Hepatocyte (in vitro differentiated cells): ENCODE results near the gene PROKR1. TPM values are rescaled to one million over a fixed set of nuclear protein-coding genes. Genes with fewer than 3 reads are reported as not detected.

Experiments used
- DNase-seq: peaks from one replicate; pipeline ENCODE4 v3.0.0-alpha.2; 2016; ENCODE audit warnings: low spot score
- H2AFZ ChIP-seq: fragments of 200-600 bp; sonication (generic); 2 replicates; pipeline ENCODE4 v1.6.0; 2016; ENCODE audit warnings: antibody characterized with exemption, mild to moderate bottlenecking
- H3K27ac ChIP-seq: fragments of 200-600 bp; sonication (generic); 2 replicates; pipeline ENCODE4 v1.5.1; 2016; ENCODE audit warnings: mild to moderate bottlenecking
- H3K27me3 ChIP-seq: fragments of 200-600 bp; sonication (generic); 2 replicates; pipeline ENCODE4 v1.6.1; 2016
- H3K36me3 ChIP-seq: fragments of 200-600 bp; sonication (generic); replicated peaks from 2 replicates; pipeline ENCODE4 v1.5.1; 2016; ENCODE audit warnings: low read depth; ENCODE audit not compliant: insufficient read depth
- H3K4me1 ChIP-seq: fragments of 200-600 bp; sonication (generic); 2 replicates; pipeline ENCODE4 v1.5.1; 2016; ENCODE audit warnings: mild to moderate bottlenecking, moderate library complexity; ENCODE audit not compliant: insufficient read depth
- H3K4me2 ChIP-seq: fragments of 200-600 bp; sonication (generic); 2 replicates; pipeline ENCODE4 v1.6.0; 2016
- H3K4me3 ChIP-seq: fragments of 200-600 bp; sonication (generic); 2 replicates; pipeline ENCODE4 v1.5.1; 2016; ENCODE audit warnings: mild to moderate bottlenecking
- H3K79me2 ChIP-seq: fragments of 200-600 bp; sonication (generic); 2 replicates; pipeline ENCODE4 v1.6.0; 2017; ENCODE audit warnings: mild to moderate bottlenecking
- H3K9me2 ChIP-seq: fragments of 200-600 bp; sonication (generic); replicated peaks from 2 replicates; pipeline ENCODE4 v1.6.0; 2017; ENCODE audit warnings: mild to moderate bottlenecking; ENCODE audit not compliant: insufficient read depth
- H3K9me3 ChIP-seq: fragments of 200-600 bp; sonication (generic); 2 replicates; pipeline ENCODE4 v1.5.1; 2016; ENCODE audit warnings: low read depth, mild to moderate bottlenecking
- H4K20me1 ChIP-seq: fragments of 200-600 bp; sonication (generic); 2 replicates; pipeline ENCODE4 v1.6.0; 2016; ENCODE audit warnings: mild to moderate bottlenecking; ENCODE audit not compliant: insufficient read depth, poor library complexity, severe bottlenecking
- CTCF ChIP-seq: fragments of 200-600 bp; sonication (generic); IDR thresholded peaks from 2 replicates; pipeline ENCODE4 v1.5.1; 2016; ENCODE audit warnings: antibody characterized with exemption, mild to moderate bottlenecking; ENCODE audit not compliant: poor library complexity
- EZH2 ChIP-seq: fragments of 200-600 bp; sonication (generic); IDR thresholded peaks from 2 replicates; pipeline ENCODE4 v1.6.1; 2016; ENCODE audit warnings: antibody characterized with exemption, mild to moderate bottlenecking, borderline replicate concordance
- EZH2phosphoT487 ChIP-seq: fragments of 200-600 bp; sonication (generic); IDR thresholded peaks from one replicate; pipeline ENCODE4 v1.6.1; 2018; ENCODE audit warnings: antibody characterized with exemption, mild to moderate bottlenecking, low read depth, moderate library complexity; ENCODE audit not compliant: unreplicated experiment, severe bottlenecking
- WGBS: methylation state at CpG from one replicate; pipeline ENCODE4 v1.1.6; 2016; ENCODE audit warnings: low lambda C conversion rate; ENCODE audit errors: missing lambda C conversion rate; 5-methylcytosine and 5-hydroxymethylcytosine counted together
- polyA plus RNA-seq: library from polyadenylated mRNA; unstranded; fragments of >200 nt; fragmentation: Nextera tagmentation; extraction: Ambion mirVana; gene quantifications from 2 replicates; pipeline ENCODE4 v1.2.1, GENCODE V29; 2016
- total RNA-seq: library from RNA; depleted of rRNA; stranded (reverse); fragments of >200 nt; gene quantifications from 2 replicates; pipeline ENCODE4 v1.2.3, GENCODE V29; 2014

PROKR1 gene
- total and polyA plus RNA-seq, 2 experiments from 2014 or later: not detected

DNA sequence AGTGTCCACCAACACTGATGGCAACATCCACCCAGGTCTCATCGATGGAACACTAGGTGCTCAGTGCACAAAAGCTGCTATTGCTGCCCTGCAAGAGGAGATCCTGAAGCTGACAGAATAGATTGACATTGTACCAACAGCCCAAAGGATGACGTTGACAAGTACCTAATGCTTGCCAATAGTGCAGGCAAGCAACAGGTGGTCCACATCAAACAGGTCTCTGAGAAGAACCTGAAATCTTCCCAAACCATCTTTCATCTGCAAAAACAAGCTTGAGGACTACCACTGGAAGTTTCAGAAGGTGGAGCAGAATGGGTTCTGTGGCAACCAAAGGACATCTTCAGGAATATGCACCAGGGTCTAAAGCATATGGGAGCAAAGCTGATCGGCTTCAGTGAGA lies 15.8 kb upstream of the PROKR1 start:
- no peaks in the 10 kb centered on the region for H3K9me3 ChIP-seq
- H4K20me1 ChIP-seq: no peaks in the 10 kb centered on the region
- no peak overlapping the region for H3K4me3 ChIP-seq
- H3K9me2 ChIP-seq: no peaks in the 10 kb centered on the region
- no peak overlapping the region for H3K4me2 ChIP-seq
- 96% methylated on average over 3 of the region's 3 CpGs for WGBS
- no peak for TF ChIP-seq EZH2
- no peak for TF ChIP-seq CTCF
- TF ChIP-seq EZH2phosphoT487: no peak
- DNase-seq: no peak
- H2AFZ ChIP-seq: no peak overlapping the region
- H3K27ac ChIP-seq: no peak overlapping the region
- no peaks in the 10 kb centered on the region for H3K27me3 ChIP-seq
- H3K36me3 ChIP-seq: no peaks in the 10 kb centered on the region
- no peaks in the 10 kb centered on the region for H3K79me2 ChIP-seq
- H3K4me1 ChIP-seq: no peaks in the 10 kb centered on the region

DNA sequence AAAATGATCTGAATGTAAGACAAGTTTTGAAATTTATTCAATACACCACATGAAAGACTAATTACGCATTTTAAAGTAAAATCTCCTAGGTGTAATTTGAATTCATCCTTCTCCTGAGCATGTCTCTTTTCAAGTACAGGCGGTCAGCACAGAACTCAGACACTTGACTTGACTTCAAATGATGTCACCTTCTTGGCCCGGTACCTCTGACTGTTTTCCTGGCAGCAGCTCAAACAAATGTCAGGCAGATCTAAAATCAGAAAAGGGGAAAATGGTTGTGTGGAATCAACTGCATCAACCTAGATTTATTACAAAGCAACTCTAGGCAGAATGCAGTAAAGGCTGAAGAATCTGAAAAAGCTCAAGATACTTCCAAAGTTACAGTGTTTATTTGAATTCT lies 11.4 kb upstream of the PROKR1 start:
- no peak overlapping the region for H3K27ac ChIP-seq
- no peak overlapping the region for H2AFZ ChIP-seq
- TF ChIP-seq EZH2: no peak
- TF ChIP-seq CTCF: no peak
- no peak for TF ChIP-seq EZH2phosphoT487
- 75% methylated on average over 3 of the region's 3 CpGs for WGBS
- no peaks in the 10 kb centered on the region for H3K79me2 ChIP-seq
- H4K20me1 ChIP-seq: no peaks in the 10 kb centered on the region
- no peaks in the 10 kb centered on the region for H3K4me1 ChIP-seq
- no peaks in the 10 kb centered on the region for H3K9me3 ChIP-seq
- no peak for DNase-seq
- H3K9me2 ChIP-seq: no peaks in the 10 kb centered on the region
- no peaks in the 10 kb centered on the region for H3K27me3 ChIP-seq
- H3K4me3 ChIP-seq: no peak overlapping the region
- no peaks in the 10 kb centered on the region for H3K36me3 ChIP-seq
- H3K4me2 ChIP-seq: no peak overlapping the region

- no peaks in the 10 kb centered on the region for H3K9me2 ChIP-seq
- no peak for TF ChIP-seq EZH2phosphoT487
- TF ChIP-seq EZH2: no peak
- TF ChIP-seq CTCF: no peak
- H3K9me3 ChIP-seq: no peaks in the 10 kb centered on the region
- no peak overlapping the region for H2AFZ ChIP-seq
- no peak overlapping the region for H3K4me2 ChIP-seq
- no peaks in the 10 kb centered on the region for H3K4me1 ChIP-seq
- H3K27me3 ChIP-seq: peaks cover 16% of the 10 kb centered on the region
- no peaks in the 10 kb centered on the region for H3K36me3 ChIP-seq
- H3K4me3 ChIP-seq: no peak overlapping the region
- H3K27ac ChIP-seq: no peak overlapping the region
- H4K20me1 ChIP-seq: no peaks in the 10 kb centered on the region
- 46% methylated on average over 3 of the region's 3 CpGs for WGBS
- no peak for DNase-seq
- no peaks in the 10 kb centered on the region for H3K79me2 ChIP-seq
These were observed 6.3 kb upstream of the PROKR1 start for GRCh38 chr2:68637047-68637446.

GRCh38 chr2:68643874-68644485 lies 601 bp downstream of the PROKR1 start:
- 10% methylated on average over 17 of the region's 17 CpGs for WGBS
- peak; percentile 2 for TF ChIP-seq CTCF
- TF ChIP-seq EZH2: no peak
- peak overlapping the region; percentile 60 for H2AFZ ChIP-seq
- peaks cover 8% of the 10 kb centered on the region for H3K4me1 ChIP-seq
- H4K20me1 ChIP-seq: no peaks in the 10 kb centered on the region
- H3K4me2 ChIP-seq: peak overlapping the region; percentile 99
- peak overlapping the region; percentile 60 for H3K4me3 ChIP-seq
- H3K9me3 ChIP-seq: no peaks in the 10 kb centered on the region
- H3K9me2 ChIP-seq: no peaks in the 10 kb centered on the region
- H3K27ac ChIP-seq: no peak overlapping the region
- no peak for DNase-seq
- no peaks in the 10 kb centered on the region for H3K36me3 ChIP-seq
- peaks cover 77% of the 10 kb centered on the region for H3K27me3 ChIP-seq
- H3K79me2 ChIP-seq: no peaks in the 10 kb centered on the region
